ENCODE results near the gene C1QTNF7. TPM values are rescaled to one million over a fixed set of nuclear protein-coding genes. Genes with fewer than 3 reads are reported as not detected.

The C1QTNF7 gene
- total RNA-seq, 1 experiment from 2014 or later: not detected

DNA sequence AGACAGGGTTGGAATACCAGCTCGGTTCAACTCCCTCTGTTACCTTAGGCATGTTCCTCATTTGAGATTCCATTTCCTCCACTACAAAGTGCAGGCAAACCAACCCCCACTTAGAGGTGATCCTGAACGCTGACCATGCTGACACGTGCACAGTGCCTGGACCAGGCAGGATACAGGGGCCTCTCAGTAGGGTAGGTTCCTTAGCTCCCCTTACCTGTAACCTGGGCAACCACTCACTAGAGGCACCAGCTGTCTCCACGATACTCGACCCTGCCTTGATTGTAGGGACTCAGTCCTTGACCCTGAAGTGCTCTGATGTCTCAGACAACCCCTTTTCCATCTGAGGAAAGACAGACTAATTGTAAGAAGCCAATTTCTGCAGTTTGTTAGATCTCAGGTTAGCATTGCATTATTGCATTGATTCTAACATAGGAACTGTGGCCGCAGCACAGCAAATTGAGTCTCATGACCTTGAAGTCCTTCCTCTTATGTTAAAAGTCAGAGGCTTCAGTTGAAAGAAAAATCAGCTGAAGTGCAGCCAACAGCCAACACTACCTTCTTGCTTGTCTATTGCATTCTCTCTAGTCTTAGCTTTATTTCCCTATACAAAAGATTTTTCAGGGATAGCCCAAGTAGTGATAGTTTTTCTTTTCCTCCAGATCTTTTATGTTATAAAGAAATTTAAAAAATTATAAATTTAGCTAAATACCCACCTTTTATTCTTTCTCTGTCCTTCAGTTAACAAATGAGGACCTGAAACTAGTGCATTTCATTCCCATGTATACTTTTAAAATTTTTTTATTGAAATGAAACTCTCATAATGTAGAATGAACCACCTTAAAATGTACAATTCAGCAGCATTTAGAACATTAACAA is 11.2 kb upstream of the C1QTNF7 start:
- DNase-seq (ENCODE audit: low read depth, low spot score) (no peak), ATAC-seq (no peak)
- Histone ChIP-seq H3K4me1 (ENCODE audit: control insufficient read depth, insufficient read depth, low read length) (no peaks in the 10 kb centered on the region), H3K27me3 (ENCODE audit: control insufficient read depth, insufficient read depth, low read length) (no peaks in the 10 kb centered on the region), H3K36me3 (ENCODE audit: control insufficient read depth, insufficient read depth, low read length) (no peaks in the 10 kb centered on the region), H3K4me3 (ENCODE audit: low read depth in 2 of 2, low read length in 2 of 2) (no peak overlapping the region), H3K9me3 (ENCODE audit: control insufficient read depth, insufficient read depth, low read depth, low read length) (no peaks in the 10 kb centered on the region), H3K27ac (ENCODE audit: low read length) (no peak overlapping the region)
- TF ChIP-seq, protein P1, sequence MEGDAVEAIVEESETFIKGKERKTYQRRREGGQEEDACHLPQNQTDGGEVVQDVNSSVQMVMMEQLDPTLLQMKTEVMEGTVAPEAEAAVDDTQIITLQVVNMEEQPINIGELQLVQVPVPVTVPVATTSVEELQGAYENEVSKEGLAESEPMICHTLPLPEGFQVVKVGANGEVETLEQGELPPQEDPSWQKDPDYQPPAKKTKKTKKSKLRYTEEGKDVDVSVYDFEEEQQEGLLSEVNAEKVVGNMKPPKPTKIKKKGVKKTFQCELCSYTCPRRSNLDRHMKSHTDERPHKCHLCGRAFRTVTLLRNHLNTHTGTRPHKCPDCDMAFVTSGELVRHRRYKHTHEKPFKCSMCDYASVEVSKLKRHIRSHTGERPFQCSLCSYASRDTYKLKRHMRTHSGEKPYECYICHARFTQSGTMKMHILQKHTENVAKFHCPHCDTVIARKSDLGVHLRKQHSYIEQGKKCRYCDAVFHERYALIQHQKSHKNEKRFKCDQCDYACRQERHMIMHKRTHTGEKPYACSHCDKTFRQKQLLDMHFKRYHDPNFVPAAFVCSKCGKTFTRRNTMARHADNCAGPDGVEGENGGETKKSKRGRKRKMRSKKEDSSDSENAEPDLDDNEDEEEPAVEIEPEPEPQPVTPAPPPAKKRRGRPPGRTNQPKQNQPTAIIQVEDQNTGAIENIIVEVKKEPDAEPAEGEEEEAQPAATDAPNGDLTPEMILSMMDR (IDR thresholded peaks at IDR 0.05): no peak
- TF ChIP-seq, protein P2, sequence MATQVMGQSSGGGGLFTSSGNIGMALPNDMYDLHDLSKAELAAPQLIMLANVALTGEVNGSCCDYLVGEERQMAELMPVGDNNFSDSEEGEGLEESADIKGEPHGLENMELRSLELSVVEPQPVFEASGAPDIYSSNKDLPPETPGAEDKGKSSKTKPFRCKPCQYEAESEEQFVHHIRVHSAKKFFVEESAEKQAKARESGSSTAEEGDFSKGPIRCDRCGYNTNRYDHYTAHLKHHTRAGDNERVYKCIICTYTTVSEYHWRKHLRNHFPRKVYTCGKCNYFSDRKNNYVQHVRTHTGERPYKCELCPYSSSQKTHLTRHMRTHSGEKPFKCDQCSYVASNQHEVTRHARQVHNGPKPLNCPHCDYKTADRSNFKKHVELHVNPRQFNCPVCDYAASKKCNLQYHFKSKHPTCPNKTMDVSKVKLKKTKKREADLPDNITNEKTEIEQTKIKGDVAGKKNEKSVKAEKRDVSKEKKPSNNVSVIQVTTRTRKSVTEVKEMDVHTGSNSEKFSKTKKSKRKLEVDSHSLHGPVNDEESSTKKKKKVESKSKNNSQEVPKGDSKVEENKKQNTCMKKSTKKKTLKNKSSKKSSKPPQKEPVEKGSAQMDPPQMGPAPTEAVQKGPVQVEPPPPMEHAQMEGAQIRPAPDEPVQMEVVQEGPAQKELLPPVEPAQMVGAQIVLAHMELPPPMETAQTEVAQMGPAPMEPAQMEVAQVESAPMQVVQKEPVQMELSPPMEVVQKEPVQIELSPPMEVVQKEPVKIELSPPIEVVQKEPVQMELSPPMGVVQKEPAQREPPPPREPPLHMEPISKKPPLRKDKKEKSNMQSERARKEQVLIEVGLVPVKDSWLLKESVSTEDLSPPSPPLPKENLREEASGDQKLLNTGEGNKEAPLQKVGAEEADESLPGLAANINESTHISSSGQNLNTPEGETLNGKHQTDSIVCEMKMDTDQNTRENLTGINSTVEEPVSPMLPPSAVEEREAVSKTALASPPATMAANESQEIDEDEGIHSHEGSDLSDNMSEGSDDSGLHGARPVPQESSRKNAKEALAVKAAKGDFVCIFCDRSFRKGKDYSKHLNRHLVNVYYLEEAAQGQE (IDR thresholded peaks at IDR 0.05; ENCODE audit: insufficient read depth in 1 of 2, low read depth in 2 of 2, low read length in 1 of 2): no peak
- TF ChIP-seq POLR2AphosphoS5 (IDR thresholded peaks at IDR 0.05; ENCODE audit: low read depth, low read length) (no peak), TCF7L2 (IDR thresholded peaks at IDR 0.05; ENCODE audit: low read depth, low read length) (no peak), SIN3A (IDR thresholded peaks at IDR 0.05; ENCODE audit: borderline replicate concordance, insufficient read depth, low read depth, low read length) (no peak)
- ChIA-PET POLR2A (no interaction called here), CTCF (no interaction called here)
- intact Hi-C loops (cut with micrococcal nuclease; ENCODE audit: unreplicated experiment): no loop called here
- in situ Hi-C loops (cut with HindIII; ENCODE audit: low pct_unique_long_range_greater_than_20kb, low sequenced_read_pairs): no loop called here
- no TSS peak for BruUV-seq (replicated peaks)

DNA sequence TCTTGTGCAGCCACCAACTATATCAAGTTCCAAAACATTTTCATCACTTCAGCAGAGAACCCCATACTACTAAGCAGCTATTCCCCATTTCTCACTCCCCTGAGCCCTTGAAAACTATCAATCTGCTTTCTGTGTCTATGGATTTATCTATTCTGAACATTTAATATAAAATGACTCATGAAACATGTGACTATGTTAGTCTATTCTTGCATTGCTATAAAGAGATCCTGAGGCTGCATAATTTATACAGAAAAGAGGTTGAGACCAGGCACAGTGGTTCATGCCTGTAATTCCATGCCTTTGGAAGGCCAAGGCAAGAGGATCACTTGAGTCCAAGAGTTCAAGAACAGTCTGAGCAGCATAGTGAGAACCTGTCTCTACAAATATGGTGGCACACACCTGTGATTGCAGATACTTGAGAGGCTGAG is 10.6 kb upstream of the C1QTNF7 start:
- DNase-seq (ENCODE audit: low read depth, low spot score) (no peak), ATAC-seq (no peak)
- ChIA-PET POLR2A (no interaction called here), CTCF (no interaction called here)
- intact Hi-C loops (cut with micrococcal nuclease; ENCODE audit: unreplicated experiment) (no loop called here), in situ Hi-C loops (cut with HindIII; ENCODE audit: low pct_unique_long_range_greater_than_20kb, low sequenced_read_pairs) (no loop called here)
- TF ChIP-seq POLR2AphosphoS5 (IDR thresholded peaks at IDR 0.05; ENCODE audit: low read depth, low read length) (no peak), SIN3A (IDR thresholded peaks at IDR 0.05; ENCODE audit: borderline replicate concordance, insufficient read depth, low read depth, low read length) (no peak), TCF7L2 (IDR thresholded peaks at IDR 0.05; ENCODE audit: low read depth, low read length) (no peak)
- TF ChIP-seq, protein P1 (IDR thresholded peaks at IDR 0.05): no peak
- TF ChIP-seq, protein P2 (IDR thresholded peaks at IDR 0.05; ENCODE audit: insufficient read depth in 1 of 2, low read depth in 2 of 2, low read length in 1 of 2): no peak
- Histone ChIP-seq H3K27me3 (ENCODE audit: control insufficient read depth, insufficient read depth, low read length) (no peaks in the 10 kb centered on the region), H3K36me3 (ENCODE audit: control insufficient read depth, insufficient read depth, low read length) (no peaks in the 10 kb centered on the region), H3K9me3 (ENCODE audit: control insufficient read depth, insufficient read depth, low read depth, low read length) (no peaks in the 10 kb centered on the region), H3K27ac (ENCODE audit: low read length) (no peak overlapping the region), H3K4me3 (ENCODE audit: low read depth in 2 of 2, low read length in 2 of 2) (no peak overlapping the region), H3K4me1 (ENCODE audit: control insufficient read depth, insufficient read depth, low read length) (no peaks in the 10 kb centered on the region)
- BruUV-seq (replicated peaks): no TSS peak
